GM10266 (cell line): ENCODE results near the gene MYO3A.

Experiments
- DNase-seq: peaks from one replicate; pipeline ENCODE4 v3.0.0; 2012; ENCODE audit errors: extremely low spot score
- CTCF ChIP-seq: IDR thresholded peaks from 2 replicates; pipeline ENCODE4 v1.5.1; 2012; ENCODE audit warnings: mild to moderate bottlenecking, low read depth; ENCODE audit not compliant: control insufficient read depth, insufficient read depth; ENCODE audit errors: missing control alignments

The MYO3A gene

GRCh38 chr10:26254616-26255015 lies 320.6 kb downstream of the MYO3A start:
- DNase-seq: no peak
- TF ChIP-seq CTCF: no peak

GRCh38 chr10:26259341-26259740 lies 325.3 kb downstream of the MYO3A start:
- no peak for DNase-seq

More at GRCh38 chr10:26259341-26259740, 325.3 kb downstream of the MYO3A start:
- TF ChIP-seq CTCF: no peak
